IMR-90 (cell line): Measurements from ENCODE around the gene FBXL7. TPM values are rescaled to one million over a fixed set of nuclear protein-coding genes. Genes with fewer than 3 reads are reported as not detected.

Experiments used
- ATAC-seq: fragments of 200-7000 bp; cut with Tn5 transposase; 2 replicates; pipeline ENCODE4 v1.9.1; 2020; ENCODE audit warnings: low read depth, mild to moderate bottlenecking, moderate library complexity
- BruUV-seq: library from RNA; stranded (reverse); fragments of 400-500 nt; replicated peaks from 2 replicates; lab custom pipeline; 2021; lab: Mats Ljungman, UMichigan
- CTCF ChIA-PET: fragments of 300-600 bp; formaldehyde crosslinking; extraction: SDS; loops from one replicate; lab custom pipeline; 2021; ENCODE audit warnings: antibody characterized with exemption; lab: Yijun Ruan, JAX
- POLR2A ChIA-PET: fragments of 300-600 bp; sonication (Branson Sonifier 250); formaldehyde crosslinking; loops from one replicate; lab custom pipeline; 2022; ENCODE audit warnings: antibody characterized with exemption; ENCODE audit not compliant: unreplicated experiment; lab: Charles Lee
- DNase-seq: peaks from one replicate; pipeline ENCODE4 v3.0.0; 2013
- H2AFZ ChIP-seq: replicated peaks from 2 replicates; pipeline ENCODE3; 2013; ENCODE audit warnings: low read length, mild to moderate bottlenecking; ENCODE audit not compliant: poor library complexity
- H2AK5ac ChIP-seq: 2 replicates; pipeline ENCODE4 v1.6.1; 2013; ENCODE audit warnings: low read depth, low read length, inconsistent platforms
- H2AK9ac ChIP-seq: replicated peaks from 2 replicates; pipeline ENCODE3; 2013; ENCODE audit warnings: mild to moderate bottlenecking, low read depth, low read length, moderate library complexity; ENCODE audit not compliant: poor library complexity
- H2BK120ac ChIP-seq: 2 replicates; pipeline ENCODE4 v1.6.1; 2013; ENCODE audit warnings: low read depth, low read length, inconsistent platforms
- H2BK15ac ChIP-seq: 3 replicates; pipeline ENCODE4 v1.6.1; 2013; ENCODE audit warnings: low read depth, low read length, inconsistent platforms
- H2BK20ac ChIP-seq: 2 replicates; pipeline ENCODE4 v1.6.1; 2013; ENCODE audit warnings: low read depth, mild to moderate bottlenecking, inconsistent platforms, low read length, moderate library complexity
- H2BK5ac ChIP-seq: 2 replicates; pipeline ENCODE4 v1.6.1; 2013; ENCODE audit warnings: mild to moderate bottlenecking, low read depth, low read length, inconsistent platforms; ENCODE audit not compliant: poor library complexity, severe bottlenecking
- H3K14ac ChIP-seq: replicated peaks from 2 replicates; pipeline ENCODE4 v1.6.1; 2013; ENCODE audit warnings: low read depth, low read length, inconsistent platforms
- H3K18ac ChIP-seq: 2 replicates; pipeline ENCODE4 v1.6.1; 2013; ENCODE audit warnings: low read depth, low read length, control low read depth
- H3K23ac ChIP-seq: 2 replicates; pipeline ENCODE4 v1.6.1; 2013; ENCODE audit warnings: low read depth, low read length, inconsistent platforms
- H3K27ac ChIP-seq: 2 replicates; pipeline ENCODE4 v1.5.1; 2013; ENCODE audit warnings: mild to moderate bottlenecking, control low read depth, low read length; ENCODE audit not compliant: insufficient read depth
- H3K27me3 ChIP-seq: 2 replicates; pipeline ENCODE4 v1.6.1; 2013; ENCODE audit warnings: low read length; ENCODE audit not compliant: control insufficient read depth, insufficient read depth
- H3K36me3 ChIP-seq: 2 replicates; pipeline ENCODE4 v1.6.1; 2013; ENCODE audit warnings: low read length, mixed read lengths; ENCODE audit not compliant: control insufficient read depth, insufficient read depth
- H3K4ac ChIP-seq: 2 replicates; pipeline ENCODE4 v1.6.1; 2013; ENCODE audit warnings: low read depth, low read length, inconsistent platforms
- H3K4me1 ChIP-seq: 2 replicates; pipeline ENCODE4 v1.6.1; 2013; ENCODE audit warnings: low read length, mixed read lengths; ENCODE audit not compliant: control insufficient read depth, insufficient read depth
- H3K4me2 ChIP-seq: 2 replicates; pipeline ENCODE4 v1.6.1; 2013; ENCODE audit warnings: low read depth, mild to moderate bottlenecking, control low read depth, low read length, moderate library complexity
- H3K4me3 ChIP-seq: 2 replicates; pipeline ENCODE4 v1.5.1; 2013; ENCODE audit warnings: low read depth, mild to moderate bottlenecking, control low read depth, low read length, moderate library complexity; ENCODE audit not compliant: insufficient read depth
- H3K56ac ChIP-seq: 2 replicates; pipeline ENCODE4 v1.6.1; 2013; ENCODE audit warnings: low read length, inconsistent platforms; ENCODE audit not compliant: insufficient read depth; ENCODE audit errors: extremely low read depth
- H3K79me1 ChIP-seq, 2 experiments: 2 replicates each; pipeline ENCODE4 v1.6.1; 2013; ENCODE audit warnings: low read length in 2 of 2, inconsistent platforms in 1 of 2, low read depth in 1 of 2
- H3K9ac ChIP-seq: 2 replicates; pipeline ENCODE4 v1.6.1; 2013; ENCODE audit warnings: low read depth, low read length, control low read depth
- H3K9me1 ChIP-seq: 2 replicates; pipeline ENCODE4 v1.6.1; 2013; ENCODE audit warnings: low read length, inconsistent platforms; ENCODE audit not compliant: insufficient read depth
- H3K9me3 ChIP-seq: 2 replicates; pipeline ENCODE4 v1.6.1; 2013; ENCODE audit warnings: low read length; ENCODE audit not compliant: control insufficient read depth, insufficient read depth
- H4K20me1 ChIP-seq: 2 replicates; pipeline ENCODE4 v1.6.1; 2013; ENCODE audit warnings: low read length, inconsistent platforms; ENCODE audit not compliant: insufficient read depth
- H4K5ac ChIP-seq: 2 replicates; pipeline ENCODE4 v1.6.1; 2013; ENCODE audit warnings: mild to moderate bottlenecking, low read depth, low read length, control low read depth
- H4K8ac ChIP-seq, 2 experiments: 2 replicates each; pipeline ENCODE4 v1.6.1; 2013; ENCODE audit warnings: low read depth in 2 of 2, low read length in 2 of 2, control low read depth in 1 of 2, inconsistent platforms in 1 of 2
- H4K91ac ChIP-seq: 2 replicates; pipeline ENCODE4 v1.6.1; 2013; ENCODE audit warnings: low read depth, low read length, inconsistent platforms; ENCODE audit not compliant: insufficient read depth
- BHLHE40 ChIP-seq: fragments of 150-350 bp; IDR thresholded peaks from 2 replicates; pipeline ENCODE4 v1.6.1; 2016; ENCODE audit warnings: mild to moderate bottlenecking, low read depth, low read length
- CEBPB ChIP-seq: IDR thresholded peaks from 2 replicates; pipeline ENCODE4 v1.6.1; 2012; ENCODE audit warnings: low read depth, low read length, improper control_type of control experiment
- CHD1 ChIP-seq: IDR thresholded peaks from 2 replicates; pipeline ENCODE4 v1.6.1; 2012; ENCODE audit warnings: low read depth, low read length, improper control_type of control experiment
- CTCF ChIP-seq: conservative IDR thresholded peaks from 2 replicates; pipeline ENCODE4 v1.5.1; 2012; ENCODE audit warnings: mild to moderate bottlenecking, low read depth, low read length, improper control_type of control experiment
- ELK1 ChIP-seq: fragments of 150-350 bp; IDR thresholded peaks from 2 replicates; pipeline ENCODE4 v1.6.1; 2016; ENCODE audit warnings: low read depth, mild to moderate bottlenecking, low read length, moderate library complexity, borderline replicate concordance
- FOS ChIP-seq: fragments of 150-350 bp; IDR thresholded peaks from 2 replicates; pipeline ENCODE4 v1.6.1; 2016; ENCODE audit warnings: low read depth, low read length
- MAFK ChIP-seq: IDR thresholded peaks from 2 replicates; pipeline ENCODE4 v1.6.1; 2012; ENCODE audit warnings: low read depth, low read length, improper control_type of control experiment
- MAZ ChIP-seq: IDR thresholded peaks from 2 replicates; pipeline ENCODE4 v1.6.1; 2012; ENCODE audit warnings: low read depth, mild to moderate bottlenecking, low read length, improper control_type of control experiment, moderate library complexity, borderline replicate concordance
- MXI1 ChIP-seq: IDR thresholded peaks from 2 replicates; pipeline ENCODE4 v1.6.1; 2012; ENCODE audit warnings: low read depth, mild to moderate bottlenecking, low read length, moderate library complexity, borderline replicate concordance
- NFE2L2 ChIP-seq: fragments of 150-350 bp; IDR thresholded peaks from 2 replicates; pipeline ENCODE4 v1.6.1; 2016; ENCODE audit warnings: low read depth, mild to moderate bottlenecking, low read length
- POLR2A ChIP-seq: IDR thresholded peaks from 2 replicates; pipeline ENCODE4 v1.6.1; 2012; ENCODE audit warnings: mild to moderate bottlenecking, low read depth, low read length
- RAD21 ChIP-seq: IDR thresholded peaks from 2 replicates; pipeline ENCODE4 v1.6.1; 2012; ENCODE audit warnings: low read length, improper control_type of control experiment
- RCOR1 ChIP-seq: IDR thresholded peaks from 2 replicates; pipeline ENCODE4 v1.6.1; 2012; ENCODE audit warnings: mild to moderate bottlenecking, low read length, improper control_type of control experiment; ENCODE audit not compliant: insufficient replicate concordance
- RFX5 ChIP-seq: IDR thresholded peaks from 2 replicates; pipeline ENCODE4 v1.8.0; 2012; ENCODE audit warnings: low read depth, mild to moderate bottlenecking, low read length, moderate library complexity
- SMC3 ChIP-seq: fragments of 150-350 bp; IDR thresholded peaks from 2 replicates; pipeline ENCODE4 v1.6.1; 2016; ENCODE audit warnings: low read depth, mild to moderate bottlenecking, antibody characterized with exemption, low read length, moderate library complexity
- USF2 ChIP-seq: fragments of 150-350 bp; IDR thresholded peaks from 2 replicates; pipeline ENCODE4 v1.6.1; 2017; ENCODE audit warnings: mild to moderate bottlenecking, antibody characterized with exemption, low read length, low read depth
- whole genome bisulfite sequencing, 2 experiments: methylation state at CpG; one replicate each; pipeline versions ENCODE4 v1.1.5 to v1.1.7; 2013; ENCODE audit warnings: missing lambda C conversion rate in 2 of 2; ENCODE audit not compliant: insufficient read length in 1 of 2; ENCODE audit errors: extremely low coverage in 2 of 2; 5-methylcytosine and 5-hydroxymethylcytosine counted together
- dilution Hi-C: fragments of 300-500 bp; cut with HindIII; formaldehyde crosslinking; loops from one replicate; pipeline ENCODE4 v1.14.3; 2018; ENCODE audit warnings: low sequenced_read_pairs; ENCODE audit not compliant: unreplicated experiment
- in situ Hi-C: fragments of 300-500 bp; cut with MboI; formaldehyde crosslinking; loops from 3 replicates; pipeline ENCODE4 v1.14.3; 2019; ENCODE audit warnings: low sequenced_read_pairs, inconsistent platforms, mixed read lengths
- intact Hi-C: fragments of 100-400 bp; cut with micrococcal nuclease; formaldehyde crosslinking; loops from 2 replicates; pipeline ENCODE4 v1.10.0; 2022
- polyA plus RNA-seq, 3 experiments: library from polyadenylated mRNA; depleted of rRNA; stranded (reverse); fragments of >200 nt; gene quantifications; 2 replicates each; pipeline ENCODE4 v1.2.3, GENCODE V29; 2012; ENCODE audit warnings: low replicate concordance in 1 of 3
- total RNA-seq: library from RNA; depleted of rRNA; stranded (reverse); fragments of >200 nt; gene quantifications from 2 replicates; pipeline ENCODE4 v1.2.3, GENCODE V29; 2012

Gene FBXL7
- total and polyA plus RNA-seq, 2 of the 4 experiments (the other 2 are of a cell fraction): 4.1 to 10.2 TPM

- Histone ChIP-seq H4K91ac (no peak overlapping the region), H3K18ac (no peak overlapping the region), H3K4me3 (no peak overlapping the region), H3K9me1 (no peaks in the 10 kb centered on the region), H2AK9ac (no peak overlapping the region), H3K14ac (no peak overlapping the region), H3K27ac (no peak overlapping the region), H2BK20ac (no peak overlapping the region), H2AFZ (no peak overlapping the region), H4K8ac (no peak overlapping the region), H2AK5ac (no peak overlapping the region), H3K9ac (no peak overlapping the region), H2BK120ac (no peak overlapping the region), H3K23ac (no peak overlapping the region), H2BK15ac (no peak overlapping the region), H3K27me3 (no peaks in the 10 kb centered on the region), H3K4me1 (no peaks in the 10 kb centered on the region), H4K20me1 (no peaks in the 10 kb centered on the region), H3K36me3 (no peaks in the 10 kb centered on the region), H3K56ac (no peak overlapping the region), H2BK5ac (no peak overlapping the region), H3K4me2 (no peak overlapping the region), H3K79me1 (peaks cover 4 to 7% of the 10 kb centered on the region in 2 experiments; a peak in 3 of 4 replicates), H3K9me3 (peaks cover 4% of the 10 kb centered on the region), H4K5ac (no peak overlapping the region), H3K4ac (no peak overlapping the region)
- in situ Hi-C loops (no loop called here), intact Hi-C loops (no loop called here), dilution Hi-C loops (no loop called here)
- TF ChIP-seq CHD1: no peak
- TF ChIP-seq MAFK: no peak
- TF ChIP-seq NFE2L2: no peak
- no peak for TF ChIP-seq BHLHE40
- TF ChIP-seq FOS: no peak
- no peak for TF ChIP-seq MXI1
- no peak for TF ChIP-seq RCOR1
- no peak for TF ChIP-seq POLR2A
- TF ChIP-seq ELK1: no peak
- no peak for TF ChIP-seq SMC3
- no peak for TF ChIP-seq USF2
- no peak for TF ChIP-seq CEBPB
- no peak for TF ChIP-seq MAZ
- TF ChIP-seq CTCF: no peak
- no peak for TF ChIP-seq RAD21
- no peak for TF ChIP-seq RFX5
- CTCF ChIA-PET: no interaction called here
- POLR2A ChIA-PET: no interaction called here
- WGBS, 2 experiments: no CpG with 5 or more reads among the region's 3 CpGs
- DNase-seq: no peak
- no peak for ATAC-seq
- BruUV-seq: no TSS peak
Observed at GRCh38 chr5:15844871-15845270, 344.9 kb downstream of the FBXL7 start.
